LNCAP (cell line): ENCODE measurements around the gene MAX.

Experiments
- TF ChIP-seq, protein P1 (sequence below): fragments of 450-650 bp; IDR thresholded peaks from 2 replicates; pipeline ENCODE4 v1.5.1; 2017; ENCODE audit warnings: mild to moderate bottlenecking

MAX gene

GRCh38 chr14:65065719-65066118 is 36.6 kb downstream of the MAX start:
- TF ChIP-seq, protein P1, sequence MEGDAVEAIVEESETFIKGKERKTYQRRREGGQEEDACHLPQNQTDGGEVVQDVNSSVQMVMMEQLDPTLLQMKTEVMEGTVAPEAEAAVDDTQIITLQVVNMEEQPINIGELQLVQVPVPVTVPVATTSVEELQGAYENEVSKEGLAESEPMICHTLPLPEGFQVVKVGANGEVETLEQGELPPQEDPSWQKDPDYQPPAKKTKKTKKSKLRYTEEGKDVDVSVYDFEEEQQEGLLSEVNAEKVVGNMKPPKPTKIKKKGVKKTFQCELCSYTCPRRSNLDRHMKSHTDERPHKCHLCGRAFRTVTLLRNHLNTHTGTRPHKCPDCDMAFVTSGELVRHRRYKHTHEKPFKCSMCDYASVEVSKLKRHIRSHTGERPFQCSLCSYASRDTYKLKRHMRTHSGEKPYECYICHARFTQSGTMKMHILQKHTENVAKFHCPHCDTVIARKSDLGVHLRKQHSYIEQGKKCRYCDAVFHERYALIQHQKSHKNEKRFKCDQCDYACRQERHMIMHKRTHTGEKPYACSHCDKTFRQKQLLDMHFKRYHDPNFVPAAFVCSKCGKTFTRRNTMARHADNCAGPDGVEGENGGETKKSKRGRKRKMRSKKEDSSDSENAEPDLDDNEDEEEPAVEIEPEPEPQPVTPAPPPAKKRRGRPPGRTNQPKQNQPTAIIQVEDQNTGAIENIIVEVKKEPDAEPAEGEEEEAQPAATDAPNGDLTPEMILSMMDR, result no peak

- TF ChIP-seq, protein P1, result no peak
Observed at GRCh38 chr14:65062096-65063075, 39.9 kb downstream of the MAX start.

- TF ChIP-seq, protein P1, result no peak
Observed at GRCh38 chr14:65057695-65058094, 44.6 kb downstream of the MAX start.

GRCh38 chr14:65054471-65055085 is 47.7 kb downstream of the MAX start:
- TF ChIP-seq, protein P1, result no peak

DNA sequence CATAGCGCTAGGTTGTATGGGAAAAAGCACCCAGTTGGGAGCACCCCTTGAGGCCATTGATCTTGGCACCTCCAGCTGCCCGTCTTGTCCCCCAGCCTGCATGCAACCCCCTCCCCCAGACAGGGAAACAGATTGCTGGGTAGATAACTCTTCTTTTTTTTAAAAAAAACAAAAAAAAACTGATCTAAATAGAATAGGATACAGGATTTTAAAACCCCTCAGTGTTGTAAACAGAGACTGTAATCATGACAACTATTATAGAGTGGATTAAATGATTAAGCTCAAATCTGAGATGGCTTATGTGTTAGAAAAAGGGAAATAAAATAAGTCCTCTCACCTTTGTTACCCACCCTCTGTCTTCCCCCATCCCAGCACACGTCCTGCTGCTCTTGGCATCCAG is 48.9 kb downstream of the MAX start:
- TF ChIP-seq, protein P1, result no peak

DNA sequence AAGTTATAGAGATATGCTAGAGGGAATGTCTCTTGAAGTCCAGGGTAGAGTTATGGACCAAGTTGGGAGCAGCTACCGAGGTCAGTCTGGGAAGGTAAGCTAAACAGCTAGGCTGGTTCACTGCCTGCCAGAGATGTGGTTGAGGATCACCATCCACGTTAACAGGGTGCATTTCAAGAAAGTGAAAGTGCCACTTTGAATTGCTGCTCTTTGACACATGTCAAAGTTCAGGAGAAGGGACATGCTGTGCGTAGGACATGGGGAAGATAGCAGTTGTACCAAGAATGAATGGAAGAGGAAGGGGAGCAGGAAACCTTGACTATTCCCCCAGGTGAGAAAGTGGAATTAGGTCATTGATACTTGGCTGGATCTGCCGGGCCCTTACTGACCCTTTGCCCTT is 49.5 kb downstream of the MAX start:
- TF ChIP-seq, protein P1, result no peak

DNA sequence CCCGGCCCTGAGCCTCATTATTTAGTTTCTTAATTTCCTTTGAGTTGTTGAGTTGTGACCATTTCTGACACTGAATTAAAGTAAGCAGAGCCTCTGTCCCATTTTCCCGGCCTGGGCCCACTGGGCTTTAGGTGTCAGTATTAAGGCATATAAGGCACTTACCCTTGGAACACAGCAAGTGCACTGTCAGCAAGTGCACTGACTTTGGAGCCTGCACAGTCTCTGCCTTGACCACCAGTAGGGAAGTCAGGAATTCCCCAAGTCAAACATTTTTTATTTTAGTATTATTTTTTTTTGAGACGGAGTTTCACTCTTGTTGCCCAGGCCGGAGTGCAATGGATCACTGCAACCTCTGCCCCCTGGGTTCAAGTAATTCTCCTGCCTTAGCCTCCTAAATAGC is 56.6 kb downstream of the MAX start:
- TF ChIP-seq, protein P1, result no peak
